CD1c-positive myeloid dendritic cell (primary cell): ENCODE data around the gene SNRPN.
"Not testable (repeated sequence)": the region's sequence is repeated elsewhere in the genome, so short reads cannot be mapped to it uniquely, and the experiment has no call there.

Experiments
- DNase-seq: peaks from one replicate; pipeline ENCODE4 v3.0.0-alpha.2; 2016; ENCODE audit errors: extremely low spot score

SNRPN gene

DNA sequence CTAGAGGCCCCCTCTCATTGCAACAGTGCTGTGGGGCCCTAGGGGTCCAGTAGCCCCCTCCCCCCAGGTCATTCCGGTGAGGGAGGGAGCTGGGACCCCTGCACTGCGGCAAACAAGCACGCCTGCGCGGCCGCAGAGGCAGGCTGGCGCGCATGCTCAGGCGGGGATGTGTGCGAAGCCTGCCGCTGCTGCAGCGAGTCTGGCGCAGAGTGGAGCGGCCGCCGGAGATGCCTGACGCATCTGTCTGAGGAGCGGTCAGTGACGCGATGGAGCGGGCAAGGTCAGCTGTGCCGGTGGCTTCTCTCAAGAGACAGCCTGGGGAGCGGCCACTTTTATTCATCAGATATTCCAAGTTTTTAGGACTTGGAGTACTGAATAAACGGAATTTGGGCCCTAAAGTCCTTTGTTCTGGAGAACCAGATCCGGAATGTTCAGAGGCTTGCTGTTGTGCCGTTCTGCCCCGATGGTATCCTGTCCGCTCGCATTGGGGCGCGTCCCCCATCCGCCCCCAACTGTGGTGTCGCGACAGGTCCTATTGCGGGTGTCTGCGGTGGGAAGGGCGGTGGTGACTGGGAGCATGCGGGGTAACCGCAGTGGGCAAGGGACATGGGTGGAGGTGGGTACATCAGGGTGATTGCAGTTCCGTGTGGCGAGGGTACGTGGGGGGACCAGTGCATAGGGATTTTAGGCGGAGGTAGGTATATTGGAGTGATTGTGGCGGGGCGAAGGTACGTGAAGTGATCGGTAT, at the start of gene SNRPN, which contains the start of gene SNURF:
TSS of gene SNRPN (plus strand) at position 205 of the 748 bp plus-strand sequence. CDS start 19,467 bp downstream, outside the sequence.
TSS of gene SNURF (plus strand) at position 205 of the 748 bp plus-strand sequence. CDS start at position 267, 62 bp downstream.
- DNase-seq, result peak; percentile 50

DNA sequence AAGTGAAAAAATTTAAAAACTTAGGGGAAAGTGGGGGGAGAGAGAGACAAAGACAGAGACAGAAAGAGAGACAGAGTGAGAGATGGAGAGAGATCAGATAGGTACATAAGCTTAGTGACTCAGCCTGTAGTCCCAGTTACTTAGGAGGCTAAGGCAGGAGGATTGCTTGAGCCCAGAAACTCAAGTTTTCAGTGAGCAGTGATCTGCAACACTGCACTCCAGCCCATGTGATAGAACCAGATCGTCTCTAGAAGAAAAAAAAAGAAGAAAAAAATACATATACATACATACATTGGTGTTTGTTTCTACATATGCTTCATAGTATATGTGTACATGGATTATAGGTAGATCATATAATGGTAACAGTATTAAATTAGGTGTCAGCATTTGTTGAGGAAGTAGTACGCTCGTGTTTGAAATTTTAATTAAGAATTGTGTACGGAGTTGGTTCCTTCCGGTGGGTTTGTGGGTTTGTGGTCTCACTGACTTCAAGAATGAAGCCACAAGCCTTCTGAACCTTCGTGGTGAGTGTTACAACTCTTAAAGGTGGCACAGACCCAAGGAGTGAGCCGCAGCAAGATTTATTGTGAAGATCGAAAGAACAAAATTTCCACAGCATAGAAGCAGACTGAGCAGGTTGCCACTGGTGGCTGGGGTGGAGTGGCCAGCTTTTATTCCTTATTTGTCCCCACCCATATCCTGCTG, 38.3 kb upstream of the SNRPN start:
- no peak for DNase-seq

DNA sequence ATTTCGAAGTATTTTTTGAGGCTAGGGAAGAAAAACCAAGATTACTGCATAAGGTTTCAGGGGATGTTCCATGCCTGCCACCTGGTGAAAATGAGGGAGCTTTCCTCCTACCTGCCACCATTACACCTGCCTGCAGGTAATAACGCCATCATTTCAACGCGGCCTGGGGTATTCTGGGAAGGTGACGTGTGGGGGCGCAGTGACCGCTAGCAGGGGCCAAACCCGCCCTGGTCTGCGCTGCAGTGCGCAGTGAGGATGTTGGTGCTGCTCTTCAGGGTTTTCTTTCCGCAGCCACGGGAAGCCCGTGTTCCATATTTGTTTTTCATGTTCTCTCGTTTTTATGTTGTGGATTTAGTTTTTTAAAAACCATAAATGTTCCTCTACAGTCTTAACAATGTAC, 37.4 kb upstream of the SNRPN start:
- no peak for DNase-seq

DNA sequence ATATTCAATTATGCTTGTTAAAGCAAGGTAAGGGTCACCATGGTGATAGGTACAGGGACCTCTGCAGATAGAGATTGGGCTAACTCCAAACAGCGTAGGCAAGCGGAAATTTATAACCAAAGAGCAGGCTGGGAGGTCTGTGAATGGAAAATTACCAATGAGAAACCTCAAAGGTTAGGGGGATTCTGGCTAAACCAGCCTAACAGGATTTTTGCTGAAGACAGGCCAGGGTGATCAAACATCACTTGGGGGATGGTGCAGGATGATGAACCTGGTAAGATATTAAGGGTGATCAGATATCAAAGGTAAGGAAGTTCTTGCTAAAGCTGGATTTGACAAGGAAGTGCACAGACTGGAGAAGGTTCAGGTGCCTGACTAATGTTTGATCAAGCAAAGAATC, 35.3 kb upstream of the SNRPN start:
- no peak for DNase-seq

DNA sequence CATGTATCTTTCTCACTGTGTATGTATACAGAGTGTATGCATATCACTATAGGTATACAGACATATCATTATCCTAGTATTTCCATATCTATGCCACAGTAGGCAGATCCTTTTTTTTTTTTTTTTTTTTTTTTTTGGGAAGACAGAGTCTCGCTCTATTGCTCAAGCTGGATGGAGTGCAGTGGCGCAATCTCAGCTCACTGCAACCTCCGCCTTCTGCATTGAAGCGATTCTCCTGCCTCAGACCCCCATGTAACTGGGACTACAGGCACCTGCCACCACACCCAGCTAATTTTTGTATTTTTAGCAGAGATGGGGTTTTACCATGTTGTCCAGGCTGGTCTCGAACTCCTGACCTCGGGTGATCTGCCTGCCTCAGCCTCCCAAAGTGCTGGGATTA, 32.0 kb upstream of the SNRPN start:
- not testable (repeated sequence) for DNase-seq

DNA sequence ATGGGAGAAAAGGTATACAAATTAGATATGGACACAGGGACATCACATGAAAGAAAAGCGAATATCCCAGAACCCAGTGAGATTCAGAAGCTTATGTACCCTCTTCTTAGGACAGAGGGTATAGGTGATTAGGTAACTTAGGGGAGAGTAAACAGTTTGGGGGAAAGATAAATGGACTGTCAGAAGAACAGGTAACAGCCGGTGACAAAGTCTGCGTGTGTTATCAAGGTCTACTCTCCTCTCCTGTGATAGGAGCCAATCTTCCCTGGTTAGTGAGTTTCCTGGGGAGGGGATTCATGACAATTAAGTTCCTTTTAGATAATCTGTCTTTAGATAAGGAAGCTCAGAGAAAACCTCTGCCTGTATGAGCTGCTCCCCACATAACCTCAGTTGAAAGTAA, 30.6 kb upstream of the SNRPN start:
- no peak for DNase-seq

DNA sequence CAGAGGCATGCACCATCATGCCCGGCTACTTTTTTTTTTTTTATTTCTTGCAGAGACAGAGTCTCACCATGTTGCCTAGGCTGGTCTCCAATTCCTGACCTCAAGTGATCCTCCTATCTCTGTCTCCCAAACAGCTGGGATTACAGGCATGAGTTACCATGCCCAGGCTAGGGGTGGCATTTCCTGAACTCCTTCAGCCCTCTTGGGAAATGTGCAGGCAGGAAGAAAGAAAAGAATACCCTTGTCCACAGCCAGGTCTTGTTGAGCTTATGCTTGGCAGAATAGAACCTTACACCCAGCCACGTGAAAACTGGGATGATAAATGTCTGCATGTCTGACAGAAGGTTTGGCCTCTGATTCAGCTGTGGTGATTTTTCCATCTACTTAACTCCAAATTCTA, 30.2 kb upstream of the SNRPN start:
- DNase-seq, result no peak

DNA sequence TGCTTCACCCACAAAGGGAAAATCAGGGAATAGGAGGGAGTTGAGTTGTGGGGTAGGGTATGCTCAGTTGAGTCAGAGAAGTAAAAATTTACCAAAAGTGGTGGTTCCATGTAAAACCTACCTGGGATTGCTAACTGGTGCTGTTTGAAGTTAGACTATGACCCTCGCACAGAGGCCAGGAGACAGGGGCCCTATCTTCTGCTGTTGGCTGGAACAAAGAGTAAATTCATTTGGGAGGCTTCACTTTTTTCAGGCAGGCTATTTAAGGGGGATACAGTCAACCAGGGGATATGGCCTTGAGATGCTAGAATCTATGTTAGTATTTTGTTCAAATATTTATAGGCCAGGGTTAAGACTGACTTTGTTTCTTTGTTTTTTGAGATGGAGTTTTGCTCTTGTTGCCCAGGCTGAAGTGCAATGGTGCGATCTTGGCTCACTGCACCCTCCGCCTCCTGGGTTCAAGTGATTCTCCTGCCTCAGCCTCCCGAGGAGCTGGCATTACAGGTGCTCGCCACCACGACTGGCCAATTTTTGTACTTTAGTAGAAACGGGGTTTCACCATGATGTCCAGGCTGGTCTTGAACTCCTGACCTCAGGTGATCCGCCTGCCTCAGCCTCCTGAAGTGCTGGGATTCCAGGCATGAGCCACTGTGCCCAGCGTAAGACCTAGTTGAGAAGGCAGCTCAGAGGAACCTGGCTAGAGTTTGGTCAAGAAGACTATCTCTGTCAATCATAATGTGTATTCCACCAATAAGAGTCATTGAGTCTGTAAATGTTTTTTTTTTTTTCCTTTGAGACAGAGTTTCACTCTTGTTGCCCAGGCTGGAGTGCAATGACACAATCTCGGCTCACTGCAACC, 22.7 kb upstream of the SNRPN start:
- not testable (repeated sequence) for DNase-seq

DNA sequence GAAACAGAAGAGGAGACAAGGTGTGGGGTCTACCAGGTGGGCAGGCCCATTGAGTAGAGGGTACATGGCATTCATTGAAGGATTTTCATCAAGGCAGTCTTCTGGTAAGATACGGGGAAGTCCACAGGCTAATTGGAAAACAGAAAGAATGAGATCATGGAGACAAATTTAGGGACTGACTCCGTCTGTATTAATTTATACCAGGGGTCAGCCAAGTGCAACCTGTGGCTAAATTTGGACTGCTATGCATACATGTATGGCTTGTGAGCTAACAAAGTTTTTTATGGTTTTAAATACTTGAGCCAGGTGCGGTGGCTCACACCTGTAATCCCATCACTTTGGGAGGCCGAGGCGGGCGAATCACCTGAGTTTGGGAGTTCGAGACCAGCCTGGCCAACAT, 21.1 kb upstream of the SNRPN start:
- DNase-seq, result no peak

DNA sequence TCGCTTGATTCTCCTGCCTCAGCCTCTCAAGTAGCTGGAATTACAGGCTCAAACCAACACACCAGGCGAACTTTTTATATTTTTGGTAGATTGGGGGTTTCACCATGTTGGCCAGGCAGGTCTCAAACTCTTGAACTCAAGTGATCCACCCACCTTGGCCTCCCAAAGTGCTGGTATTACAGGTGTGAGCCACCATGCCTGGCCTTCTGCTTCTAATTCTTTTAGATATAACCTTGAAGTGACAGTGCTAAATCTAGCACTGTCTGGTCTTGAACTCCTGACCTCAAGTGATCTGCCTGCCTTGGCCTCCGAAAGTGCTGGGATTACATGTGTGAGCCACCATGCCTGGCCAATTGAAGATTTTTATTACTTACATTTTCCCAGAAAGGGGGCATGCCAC, 16.6 kb upstream of the SNRPN start:
- DNase-seq, result not testable (repeated sequence)

DNA sequence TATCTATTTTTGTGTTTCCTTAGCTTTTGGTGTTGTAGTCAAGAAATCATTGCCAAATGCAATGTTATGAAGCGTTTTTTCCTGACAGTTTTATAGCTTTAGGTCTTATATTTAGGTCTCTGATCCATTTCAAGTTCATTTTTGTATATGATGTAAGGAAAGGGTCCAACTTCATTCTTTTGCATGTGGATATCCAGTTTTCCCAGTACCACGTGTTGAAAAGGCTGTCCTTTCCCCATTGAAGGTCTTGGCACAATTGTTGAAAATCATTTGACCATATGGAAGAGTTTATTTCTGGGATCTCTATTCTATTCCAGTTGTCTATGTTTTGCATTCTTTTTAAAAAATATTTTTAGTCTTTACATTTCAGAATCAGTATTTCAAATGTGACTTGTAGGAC, 14.6 kb upstream of the SNRPN start:
- no peak for DNase-seq

DNA sequence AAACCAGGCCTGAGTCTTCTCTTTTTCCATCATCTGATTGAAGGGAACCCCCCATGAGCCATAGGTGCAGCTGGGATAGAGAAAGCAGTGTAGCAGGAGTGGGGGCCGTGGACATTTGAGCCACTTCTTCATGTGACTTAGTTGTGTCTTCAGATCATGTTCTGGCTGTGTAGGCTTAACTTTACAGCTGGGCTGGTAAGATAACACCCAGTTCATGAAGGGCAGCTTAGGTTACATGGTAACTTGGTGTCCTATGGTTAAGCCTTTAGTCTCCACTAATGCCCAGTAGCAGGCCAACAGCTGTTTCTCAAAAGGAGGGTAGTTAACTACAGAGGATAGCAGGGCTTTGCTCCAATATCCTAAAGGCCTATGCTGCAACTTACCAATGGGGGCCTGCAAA, 11.4 kb upstream of the SNRPN start:
- DNase-seq, result no peak

DNA sequence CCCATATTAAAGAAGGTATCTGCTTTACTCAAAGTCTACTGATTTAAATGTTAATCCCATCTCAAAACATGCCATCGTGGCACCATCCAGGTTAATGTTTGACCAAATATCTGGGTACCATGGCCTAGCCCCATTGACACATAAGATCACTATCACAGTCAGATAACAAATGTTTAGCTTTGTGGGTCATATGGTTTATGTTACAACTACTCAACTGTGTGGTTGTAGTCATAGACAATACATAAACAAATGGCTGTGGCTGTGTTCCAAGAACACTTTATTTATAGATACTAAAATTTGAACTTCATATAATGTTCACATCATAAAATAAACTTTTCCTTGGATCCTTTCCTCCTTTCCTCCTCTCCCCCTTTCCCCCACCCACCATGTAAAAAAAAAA, 9.8 kb upstream of the SNRPN start:
- no peak for DNase-seq

DNA sequence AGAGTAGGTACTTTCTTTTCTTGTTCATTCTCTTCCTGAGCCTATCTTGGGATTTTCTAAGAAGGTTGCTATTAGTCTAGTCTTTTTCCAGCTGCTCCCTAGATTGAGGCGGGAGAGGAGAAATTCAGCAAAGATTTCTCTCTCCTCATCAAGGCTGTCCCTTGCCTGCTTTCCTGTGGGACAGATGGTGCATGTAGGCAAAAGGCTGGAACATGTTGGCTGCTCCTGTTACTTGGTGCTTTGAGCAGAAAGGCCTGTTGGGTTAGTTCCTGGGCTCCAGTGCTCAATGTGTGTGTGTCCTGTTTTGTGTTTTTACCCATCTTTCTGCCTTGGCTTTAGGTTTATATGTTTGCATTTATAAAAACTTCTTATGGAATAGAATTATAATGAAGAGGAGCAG, 9.1 kb upstream of the SNRPN start:
- no peak for DNase-seq

DNA sequence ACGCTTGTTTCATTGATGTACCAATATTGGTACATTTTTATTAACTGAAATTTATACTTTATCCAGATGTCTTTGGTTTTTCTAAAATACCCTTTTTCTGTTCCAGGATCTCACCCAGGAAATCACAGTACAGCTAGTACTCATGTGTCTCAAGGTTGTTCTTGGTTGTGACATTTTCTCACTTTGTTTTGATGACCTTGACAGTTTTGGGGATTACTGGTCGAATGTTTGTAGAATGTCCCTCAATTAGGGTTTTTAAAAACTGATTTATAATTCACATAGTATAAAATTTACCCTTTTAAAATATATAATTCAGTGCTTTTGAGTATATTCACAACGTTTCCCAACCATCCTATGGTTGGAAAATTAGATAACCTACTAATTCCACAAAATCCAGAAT, 6.3 kb upstream of the SNRPN start:
- DNase-seq, result no peak

DNA sequence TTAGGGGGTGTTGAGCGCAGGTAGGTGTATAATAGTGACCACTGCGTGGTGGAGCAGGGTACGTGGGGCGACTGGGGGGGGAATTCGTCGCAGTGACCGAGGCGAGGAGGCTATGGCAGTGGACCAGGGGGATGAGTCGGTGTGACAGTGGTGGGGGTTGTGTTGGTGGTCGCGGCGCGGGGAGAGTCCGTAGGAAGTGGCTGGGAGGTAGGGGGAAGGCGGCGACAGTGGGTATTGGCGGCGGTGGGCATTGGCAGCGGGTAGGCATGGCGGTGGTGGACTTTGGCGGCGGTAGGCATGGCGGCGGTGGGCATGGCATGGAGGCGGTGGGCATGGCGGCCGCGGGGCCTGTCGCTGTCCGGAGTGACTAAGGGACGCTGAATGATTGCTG, 739 bp downstream of the SNRPN start:
- no peak for DNase-seq

DNA sequence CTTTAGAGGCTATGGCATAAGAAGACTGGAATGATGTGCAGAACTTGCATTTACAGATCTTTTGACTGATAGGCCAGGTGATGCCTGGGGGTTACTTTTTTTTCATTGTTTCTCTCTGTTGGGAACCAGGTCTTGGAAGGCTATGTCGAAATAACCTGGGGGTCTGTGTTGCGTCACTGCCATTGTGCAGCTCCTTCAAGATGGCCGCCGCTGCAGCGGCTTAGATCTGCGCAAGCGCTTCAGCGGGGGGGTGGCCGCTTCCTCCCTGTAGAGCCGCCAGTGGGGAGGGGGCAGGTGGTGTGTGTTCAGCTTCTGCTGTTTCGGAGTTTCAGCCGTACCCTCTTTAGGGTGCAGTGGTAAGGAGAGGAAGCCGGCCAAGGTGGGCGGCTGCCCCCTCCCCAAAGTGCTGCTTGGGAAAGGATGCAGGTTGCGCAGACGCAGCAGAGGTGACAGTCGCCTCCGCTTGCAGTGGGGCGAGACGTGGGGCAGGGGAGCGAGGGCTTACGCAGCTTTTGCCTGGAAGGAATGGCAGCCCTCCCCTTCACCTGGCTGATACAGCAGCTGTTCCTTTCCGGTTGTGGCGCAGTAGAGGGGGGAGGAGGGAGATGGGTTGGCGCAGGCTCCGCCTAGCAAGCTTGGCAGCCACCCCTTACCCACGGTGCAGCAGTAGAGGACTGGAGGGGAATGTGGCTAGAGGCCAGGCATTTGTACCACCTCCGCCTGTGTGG, 1.5 kb downstream of the SNRPN start:
- DNase-seq, result peak; percentile 70

DNA sequence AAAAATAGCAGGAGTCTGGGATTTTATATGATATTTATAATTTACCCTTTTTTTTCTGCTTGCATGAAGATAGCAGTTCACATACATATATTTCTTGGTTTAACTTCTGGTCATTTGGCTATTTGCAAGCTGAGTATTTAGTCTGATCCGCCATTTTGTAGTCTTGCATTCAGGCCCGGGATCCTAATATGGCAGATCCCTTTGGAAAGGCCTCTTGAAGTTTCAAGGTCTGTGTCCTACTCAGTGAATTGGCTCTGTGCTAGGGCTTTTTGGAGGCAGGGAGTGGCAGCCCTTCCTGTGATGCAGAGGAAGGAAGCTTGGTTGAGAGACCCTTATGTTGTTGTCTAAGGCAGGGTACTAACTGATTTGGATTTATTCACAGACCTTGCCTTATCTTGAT, 2.9 kb downstream of the SNRPN start:
- DNase-seq, result no peak

DNA sequence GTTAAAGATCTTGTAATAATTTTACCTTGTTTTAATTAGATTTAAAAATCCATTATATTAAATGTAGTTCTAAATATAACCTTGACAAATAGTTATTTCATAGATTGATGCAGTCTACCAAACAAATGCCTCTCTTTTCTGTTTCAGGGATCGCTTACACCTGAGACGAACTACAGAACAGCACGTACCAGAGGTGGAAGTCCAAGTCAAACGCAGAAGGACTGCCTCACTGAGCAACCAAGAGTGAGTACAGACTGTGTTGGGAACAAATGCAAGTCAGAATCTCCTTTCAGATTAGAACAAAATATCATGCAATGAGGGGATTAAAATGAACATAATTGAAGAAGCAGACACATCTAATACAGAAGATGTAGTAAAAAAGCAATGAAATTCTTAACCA, 7.2 kb downstream of the SNRPN start:
- no peak for DNase-seq

DNA sequence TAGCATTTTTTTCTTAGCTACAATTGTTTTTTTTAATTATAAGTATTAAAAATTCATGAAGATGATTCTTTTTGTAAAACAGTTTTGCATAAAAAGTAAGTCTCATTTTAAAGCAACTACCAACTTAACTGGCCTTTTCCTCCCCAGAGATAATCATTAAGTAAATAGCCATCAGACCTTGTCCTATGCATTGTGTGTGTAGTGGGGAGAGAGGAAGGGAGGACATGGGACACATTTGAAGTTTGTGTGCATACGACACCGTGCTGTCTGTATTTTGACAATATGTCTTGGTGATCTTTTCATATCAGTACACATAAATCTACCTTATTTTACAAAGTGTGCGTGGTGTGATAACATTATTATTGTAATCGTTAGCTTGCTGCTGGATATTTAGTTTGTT, 8.1 kb downstream of the SNRPN start:
- DNase-seq, result no peak

DNA sequence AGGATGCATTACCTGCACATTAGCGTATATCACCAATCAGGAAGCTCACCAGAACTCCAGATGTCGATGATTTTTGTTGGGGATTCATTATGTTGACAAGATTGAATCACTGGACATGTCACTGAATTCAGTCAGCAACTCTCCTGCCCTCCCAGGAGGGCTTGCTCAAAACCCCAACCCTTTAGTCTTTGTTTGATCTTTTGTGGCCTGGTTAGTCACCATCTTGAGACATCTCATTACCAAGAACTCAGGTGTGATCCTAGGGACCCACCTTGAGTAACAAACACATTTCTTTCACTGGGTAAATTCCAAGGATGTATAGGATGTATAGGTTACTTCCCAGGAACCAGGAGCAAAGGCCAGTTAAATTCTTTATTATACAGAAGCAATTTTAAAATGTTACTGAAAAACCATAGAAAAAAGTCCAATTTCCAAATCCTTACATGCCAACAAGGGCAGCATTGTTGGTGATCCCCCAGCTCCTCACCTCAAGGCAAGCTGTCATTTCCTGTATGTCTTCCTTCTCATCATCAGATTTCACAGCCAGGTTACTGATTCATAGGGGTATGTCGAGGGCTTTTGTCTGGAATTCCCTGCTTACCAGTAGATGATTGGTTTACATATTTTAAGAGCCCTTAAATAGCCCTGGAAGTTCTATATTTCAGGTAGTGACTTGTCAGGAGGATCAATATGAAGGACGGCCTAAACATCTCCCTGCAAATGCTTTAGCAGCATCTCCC, 11.7 kb downstream of the SNRPN start:
- DNase-seq, result no peak
